Heart left ventricle (tissue), 13 donors: ENCODE data around the gene MYO5B.

Experiments
- POLR2A ChIP-seq, 2 donors: fragments of 450-650 bp; IDR thresholded peaks; one replicate each; pipeline ENCODE4 v1.6.1; 2017; ENCODE audit warnings: antibody characterized with exemption in 2 of 2, mild to moderate bottlenecking in 2 of 2, moderate library complexity in 2 of 2
- TF ChIP-seq, protein P1 (sequence below), 12 donors: fragments of 200-600 bp; sonication (generic) in 4 of 12; IDR thresholded peaks; one replicate each; pipeline versions ENCODE4 v1.5.0 to v1.8.0; 2018 to 2022; ENCODE audit warnings: antibody characterized with exemption in 12 of 12, mild to moderate bottlenecking in 5 of 12
- donor health status: ischemic (EF 13 %, LVEDD 7.1; RV severe dilation, severe dysfunction).
- donor health status: DM: no; HTN: yes; CAD: no.
- donor health status: DM: no; HTN: no; CAD: no.
- donor health status: ischemic (EF 25% LVEDD 6.9; RV normal size, moderate dysfunction).
- donor health status: ischemic (EF 25% LVEDD 5.7; RV mildly dilated, moderate dysfunction).
- donor health status: ischemic (EF 35%, LVEDD 5.7; RV mildly dilated, moderate dysfunction).
- donor health status: nonischemic (EF 11% LVEDD 7.7; RV severe dilation, severe dysfunction).
- donor health status: DM: yes; HTN: yes; CAD: no.
- donor health status: PGD.
- donor health status: ischemic (EF 29% LVEDD 5.4; RV normal size, mild dysfunction).
- donor health status: nonischemic (EF 23%, LVEDD 6.1; RV moderate dilation, normal function).

DNA sequence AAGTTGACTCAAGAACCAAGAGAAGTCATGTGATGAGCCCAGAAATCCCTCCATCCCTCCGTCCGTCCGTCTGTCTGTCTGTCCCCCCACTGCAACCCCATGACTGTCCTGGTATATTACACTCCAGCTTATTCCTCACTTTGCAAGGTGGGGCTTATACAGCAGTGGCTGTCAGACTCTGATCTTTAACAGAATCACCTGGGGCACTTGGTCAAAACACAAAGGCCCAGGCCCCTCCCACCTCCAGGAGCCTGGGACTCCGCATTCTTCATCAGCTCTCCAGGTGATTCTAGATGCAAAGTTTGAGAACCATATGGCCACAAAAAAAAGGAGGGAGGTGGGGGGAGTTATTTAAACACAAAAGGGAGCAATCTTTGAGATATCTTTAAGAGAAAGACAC lies 61.4 kb downstream of the MYO5B start:
- TF ChIP-seq, protein P1, sequence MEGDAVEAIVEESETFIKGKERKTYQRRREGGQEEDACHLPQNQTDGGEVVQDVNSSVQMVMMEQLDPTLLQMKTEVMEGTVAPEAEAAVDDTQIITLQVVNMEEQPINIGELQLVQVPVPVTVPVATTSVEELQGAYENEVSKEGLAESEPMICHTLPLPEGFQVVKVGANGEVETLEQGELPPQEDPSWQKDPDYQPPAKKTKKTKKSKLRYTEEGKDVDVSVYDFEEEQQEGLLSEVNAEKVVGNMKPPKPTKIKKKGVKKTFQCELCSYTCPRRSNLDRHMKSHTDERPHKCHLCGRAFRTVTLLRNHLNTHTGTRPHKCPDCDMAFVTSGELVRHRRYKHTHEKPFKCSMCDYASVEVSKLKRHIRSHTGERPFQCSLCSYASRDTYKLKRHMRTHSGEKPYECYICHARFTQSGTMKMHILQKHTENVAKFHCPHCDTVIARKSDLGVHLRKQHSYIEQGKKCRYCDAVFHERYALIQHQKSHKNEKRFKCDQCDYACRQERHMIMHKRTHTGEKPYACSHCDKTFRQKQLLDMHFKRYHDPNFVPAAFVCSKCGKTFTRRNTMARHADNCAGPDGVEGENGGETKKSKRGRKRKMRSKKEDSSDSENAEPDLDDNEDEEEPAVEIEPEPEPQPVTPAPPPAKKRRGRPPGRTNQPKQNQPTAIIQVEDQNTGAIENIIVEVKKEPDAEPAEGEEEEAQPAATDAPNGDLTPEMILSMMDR (IDR thresholded peaks at IDR 0.05), result no peak
- no peak for TF ChIP-seq POLR2A (IDR thresholded peaks at IDR 0.05)
